ENCODE results near the gene PRAMEF7.
"Not testable (repeated sequence)": the region's sequence is repeated elsewhere in the genome, so short reads cannot be mapped to it uniquely, and the experiment has no call there.

The PRAMEF7 gene

DNA sequence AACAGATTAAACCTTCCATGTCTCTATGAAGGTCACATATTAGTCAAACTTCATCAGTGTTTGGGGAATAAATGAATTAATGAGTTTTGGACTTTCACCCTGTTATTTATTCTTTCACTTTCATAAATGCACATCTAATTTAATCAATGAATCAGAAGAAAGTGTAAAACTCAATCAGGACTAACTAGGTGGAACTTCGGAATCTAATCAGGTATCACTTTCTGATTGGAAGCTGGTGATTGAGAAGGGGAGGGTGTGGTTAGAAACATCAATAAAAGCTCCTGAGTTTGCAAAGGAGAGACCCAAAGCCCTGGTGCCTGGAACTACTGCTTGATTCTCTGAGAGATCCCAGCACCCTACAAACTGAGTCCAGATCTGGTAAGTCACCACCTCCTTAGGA lies at the start of gene PRAMEF7:
Gene PRAMEF7, plus strand, starts transcription at position 301 of the 400 bp plus-strand sequence. CDS start 1,083 bp downstream, outside the sequence.
- not testable (repeated sequence) for H3K4me3 ChIP-seq (ENCODE audit: low read depth, low read length)

- not testable (repeated sequence) for H3K4me3 ChIP-seq (ENCODE audit: low read depth, low read length)
Measured at GRCh38 chr1:12878453-12878852, 38.0 kb upstream of the PRAMEF7 start.

GRCh38 chr1:12886101-12886500 lies 30.3 kb upstream of the PRAMEF7 start, which contains the start of gene PRAMEF4:
PRAMEF4 (minus strand) TSS chr1:12886201; CDS start chr1:12883394, 2,807 bp downstream.
- H3K4me3 ChIP-seq (ENCODE audit: low read depth, low read length) = not testable (repeated sequence)

DNA sequence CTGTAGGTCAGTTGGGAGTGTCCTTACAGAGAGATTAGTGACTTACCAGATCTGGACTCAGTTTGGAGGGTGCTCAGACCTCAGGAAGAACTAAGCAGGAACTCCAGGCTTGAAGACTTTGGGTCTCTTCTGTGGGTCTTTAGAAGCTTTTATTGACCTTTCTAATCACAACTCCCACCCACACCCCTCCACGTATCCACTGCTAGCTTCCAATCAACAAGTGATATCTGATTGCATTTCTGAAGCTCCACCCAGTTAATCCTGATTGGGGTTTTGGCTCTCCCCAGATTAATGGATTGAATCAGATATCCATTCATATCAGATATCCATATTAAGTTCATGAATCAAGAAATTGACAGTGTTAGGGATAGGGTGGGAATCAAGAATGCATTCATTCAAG lies 18.2 kb upstream of the PRAMEF7 start, which contains the start of gene PRAMEF10:
Gene PRAMEF10, minus strand, starts transcription at position 101 of the 400 bp plus-strand sequence. CDS start 2,423 bp downstream, outside the sequence.
- H3K4me3 ChIP-seq (ENCODE audit: low read depth, low read length) = not testable (repeated sequence)

GRCh38 chr1:12899186-12899585 lies 17.2 kb upstream of the PRAMEF7 start:
- H3K4me3 ChIP-seq (ENCODE audit: low read depth, low read length) = not testable (repeated sequence)

- H3K4me3 ChIP-seq (ENCODE audit: low read depth, low read length) = not testable (repeated sequence)
Measured at GRCh38 chr1:12903793-12904572, 12.4 kb upstream of the PRAMEF7 start.

- not testable (repeated sequence) for H3K4me3 ChIP-seq (ENCODE audit: low read depth, low read length)
Measured at GRCh38 chr1:12921749-12922148, 5.3 kb downstream of the PRAMEF7 start.

DNA sequence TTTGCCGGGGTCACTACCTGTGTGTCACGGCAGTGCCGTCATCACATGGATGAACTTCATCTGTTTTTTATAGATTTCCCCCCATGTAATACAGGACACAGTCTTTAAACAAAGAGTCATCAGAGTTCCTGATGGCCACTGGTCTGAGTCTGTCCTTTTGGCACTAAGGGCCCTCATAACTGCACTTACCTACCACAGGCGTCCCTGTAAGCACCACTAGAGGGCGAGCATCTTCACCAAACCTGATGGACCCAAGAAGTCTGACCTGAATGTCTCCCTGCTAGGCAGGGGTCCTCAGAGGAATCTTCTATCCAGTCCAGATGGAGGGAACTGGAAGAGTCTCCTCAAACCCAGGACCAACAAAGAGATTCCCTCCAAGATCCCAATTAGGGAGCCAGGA lies 8.0 kb downstream of the PRAMEF7 start:
- H3K4me3 ChIP-seq (ENCODE audit: low read depth, low read length) = not testable (repeated sequence)

- H3K4me3 ChIP-seq (ENCODE audit: low read depth, low read length) = not testable (repeated sequence)
Measured at GRCh38 chr1:12947480-12947879, 31.1 kb downstream of the PRAMEF7 start, which contains the start of gene PRAMEF6. PRAMEF6 (minus strand) TSS chr1:12947580; CDS start chr1:12942518, 5,062 bp downstream.
